ENCODE measurements around the gene KCNQ5.

Gene KCNQ5

GRCh38 chr6:72809746-72810379 is 188.0 kb downstream of the KCNQ5 start:
- H3K4me3 ChIP-seq (ENCODE audit: low read depth, low read length): no peak overlapping the region
- TF ChIP-seq CTCF (IDR thresholded peaks at IDR 0.05; ENCODE audit: low read depth, low read length, missing control alignments): no peak
- DNase-seq (ENCODE audit: low read depth): no peak
- in situ Hi-C loops (cut with HindIII; ENCODE audit: low sequenced_read_pairs): no loop called here

GRCh38 chr6:72810571-72811280 is 188.9 kb downstream of the KCNQ5 start:
- in situ Hi-C loops (cut with HindIII; ENCODE audit: low sequenced_read_pairs): no loop called here
- no peak for TF ChIP-seq CTCF (IDR thresholded peaks at IDR 0.05; ENCODE audit: low read depth, low read length, missing control alignments)
- DNase-seq (ENCODE audit: low read depth): no peak
- H3K4me3 ChIP-seq (ENCODE audit: low read depth, low read length): no peak overlapping the region

- DNase-seq (ENCODE audit: low read depth): no peak
- in situ Hi-C loops (cut with HindIII; ENCODE audit: low sequenced_read_pairs): no loop called here
- no peak overlapping the region for H3K4me3 ChIP-seq (ENCODE audit: low read depth, low read length)
- no peak for TF ChIP-seq CTCF (IDR thresholded peaks at IDR 0.05; ENCODE audit: low read depth, low read length, missing control alignments)
Observed at GRCh38 chr6:72811971-72812421, 190.1 kb downstream of the KCNQ5 start.

GRCh38 chr6:72813807-72814596 is 192.1 kb downstream of the KCNQ5 start:
- in situ Hi-C loops (cut with HindIII; ENCODE audit: low sequenced_read_pairs): no loop called here

GRCh38 chr6:72816022-72816421 is 194.2 kb downstream of the KCNQ5 start:
- no peak for TF ChIP-seq CTCF (IDR thresholded peaks at IDR 0.05; ENCODE audit: low read depth, low read length, missing control alignments)
- no peak overlapping the region for H3K4me3 ChIP-seq (ENCODE audit: low read depth, low read length)
- DNase-seq (ENCODE audit: low read depth): no peak
- in situ Hi-C loops (cut with HindIII; ENCODE audit: low sequenced_read_pairs): no loop called here

More at GRCh38 chr6:72813807-72814596, 192.1 kb downstream of the KCNQ5 start:
- H3K4me3 ChIP-seq (ENCODE audit: low read depth, low read length): no peak overlapping the region
- DNase-seq (ENCODE audit: low read depth): no peak
- TF ChIP-seq CTCF (IDR thresholded peaks at IDR 0.05; ENCODE audit: low read depth, low read length, missing control alignments): no peak

- DNase-seq (ENCODE audit: low read depth): no peak
- TF ChIP-seq CTCF (IDR thresholded peaks at IDR 0.05; ENCODE audit: low read depth, low read length, missing control alignments): no peak
- H3K4me3 ChIP-seq (ENCODE audit: low read depth, low read length): no peak overlapping the region
- in situ Hi-C loops (cut with HindIII; ENCODE audit: low sequenced_read_pairs): no loop called here
Observed at GRCh38 chr6:72817208-72817607, 195.3 kb downstream of the KCNQ5 start.

All from astrocyte of the cerebellum (primary cell).